OCI-LY1 (cell line): ENCODE results near the gene FTSJ1.

Experiments
- H2AFZ ChIP-seq: fragments of 200-600 bp; sonication (generic), shearing (Covaris generic); 2 replicates; pipeline ENCODE4 v1.6.0; 2014; ENCODE audit warnings: antibody characterized with exemption, mild to moderate bottlenecking, low read length
- H3F3A ChIP-seq: fragments of 200-600 bp; sonication (generic), shearing (Covaris generic); 2 replicates; pipeline ENCODE4 v1.6.0; 2014; ENCODE audit warnings: mild to moderate bottlenecking, antibody characterized with exemption, low read length, moderate library complexity; ENCODE audit not compliant: insufficient read depth
- H3K27ac ChIP-seq: fragments of 200-600 bp; sonication (generic); 2 replicates; pipeline ENCODE4 v1.5.1; 2014; ENCODE audit warnings: low read length, mixed run types, mild to moderate bottlenecking, low read depth; ENCODE audit not compliant: poor library complexity, severe bottlenecking
- H3K27me3 ChIP-seq: fragments of 200-600 bp; sonication (generic); 2 replicates; pipeline ENCODE4 v1.6.0; 2014; ENCODE audit warnings: antibody characterized with exemption, mild to moderate bottlenecking, low read length, moderate library complexity; ENCODE audit not compliant: insufficient read depth
- H3K36me3 ChIP-seq: fragments of 200-600 bp; sonication (generic); 2 replicates; pipeline ENCODE4 v1.6.1; 2014; ENCODE audit warnings: mild to moderate bottlenecking, antibody characterized with exemption, low read length, moderate library complexity, mixed read lengths; ENCODE audit not compliant: insufficient read depth
- H3K4me1 ChIP-seq: fragments of 200-600 bp; sonication (generic); 2 replicates; pipeline ENCODE4 v1.5.1; 2014; ENCODE audit warnings: mild to moderate bottlenecking, low read length, moderate library complexity; ENCODE audit not compliant: insufficient read depth, severe bottlenecking
- H3K4me2 ChIP-seq: fragments of 200-600 bp; sonication (generic), shearing (Covaris generic); 2 replicates; pipeline ENCODE4 v1.6.1; 2014; ENCODE audit warnings: low read length
- H3K4me3 ChIP-seq: fragments of 200-600 bp; sonication (generic); 2 replicates; pipeline ENCODE4 v1.5.1; 2014; ENCODE audit warnings: low read length, low read depth, mild to moderate bottlenecking, mixed read lengths; ENCODE audit not compliant: poor library complexity, severe bottlenecking
- H3K79me2 ChIP-seq: fragments of 200-600 bp; shearing (Covaris generic); 2 replicates; pipeline ENCODE4 v1.6.1; 2016; ENCODE audit warnings: mixed run types, low read length, mixed read lengths; ENCODE audit not compliant: insufficient read depth
- H3K9ac ChIP-seq: fragments of 200-600 bp; sonication (generic), shearing (Covaris generic); 2 replicates; pipeline ENCODE4 v1.6.1; 2014; ENCODE audit warnings: mild to moderate bottlenecking, low read length, mixed read lengths
- H3K9me2 ChIP-seq: fragments of 200-600 bp; sonication (generic), shearing (Covaris generic); 2 replicates; pipeline ENCODE4 v1.6.1; 2014; ENCODE audit warnings: low read depth, mild to moderate bottlenecking, low read length, mixed read lengths
- H3K9me3 ChIP-seq: fragments of 200-600 bp; shearing (Covaris generic); 2 replicates; pipeline ENCODE4 v1.6.1; 2014; ENCODE audit warnings: low read length, mixed read lengths
- H4K20me1 ChIP-seq: fragments of 200-600 bp; sonication (generic), shearing (Covaris generic); 2 replicates; pipeline ENCODE4 v1.6.0; 2016; ENCODE audit warnings: mild to moderate bottlenecking, low read length; ENCODE audit not compliant: insufficient read depth
- CTCF ChIP-seq: fragments of 200-600 bp; sonication (generic), shearing (Covaris generic); IDR thresholded peaks from 2 replicates; pipeline ENCODE4 v1.5.1; 2017; ENCODE audit warnings: mild to moderate bottlenecking, antibody characterized with exemption, low read length, moderate library complexity, mixed read lengths
- EZH2 ChIP-seq: fragments of 200-600 bp; sonication (generic), shearing (Covaris generic); IDR thresholded peaks from 2 replicates; pipeline ENCODE4 v1.8.0; 2017; ENCODE audit warnings: borderline replicate concordance, mixed run types, mild to moderate bottlenecking, antibody characterized with exemption, low read length, moderate library complexity, mixed read lengths

FTSJ1 gene

GRCh38 chrX:48473704-48473990 is 2.4 kb upstream of the FTSJ1 start:
- H2AFZ ChIP-seq, result no peak overlapping the region
- no peak overlapping the region for H3K4me3 ChIP-seq
- H3K27ac ChIP-seq, result no peak overlapping the region
- H3K4me1 ChIP-seq, result peaks cover 27% of the 10 kb centered on the region
- H3F3A ChIP-seq, result no peaks in the 10 kb centered on the region
- no peaks in the 10 kb centered on the region for H3K9me3 ChIP-seq
- no peaks in the 10 kb centered on the region for H3K36me3 ChIP-seq
- H3K9ac ChIP-seq, result no peak overlapping the region
- peaks cover 15% of the 10 kb centered on the region for H3K79me2 ChIP-seq
- TF ChIP-seq CTCF, result no peak
- no peaks in the 10 kb centered on the region for H3K27me3 ChIP-seq
- no peak overlapping the region for H3K4me2 ChIP-seq
- H3K9me2 ChIP-seq, result no peaks in the 10 kb centered on the region
- H4K20me1 ChIP-seq, result no peaks in the 10 kb centered on the region

- Histone ChIP-seq H3K36me3 (no peaks in the 10 kb centered on the region), H3K9me2 (no peaks in the 10 kb centered on the region), H4K20me1 (no peaks in the 10 kb centered on the region), H3F3A (no peaks in the 10 kb centered on the region), H3K27me3 (no peaks in the 10 kb centered on the region), H3K4me3 (no peak overlapping the region), H3K4me2 (no peak overlapping the region), H2AFZ (no peak overlapping the region), H3K4me1 (peaks cover 27% of the 10 kb centered on the region), H3K9me3 (no peaks in the 10 kb centered on the region), H3K27ac (no peak overlapping the region), H3K9ac (no peak overlapping the region), H3K79me2 (peaks cover 15% of the 10 kb centered on the region)
- TF ChIP-seq CTCF, result peak; percentile 10; the same call in 1 of the 2 replicates
- no peak for TF ChIP-seq EZH2
Observed at GRCh38 chrX:48474127-48474526, 1.9 kb upstream of the FTSJ1 start.

- Histone ChIP-seq H3K27ac (no peak overlapping the region), H3F3A (no peaks in the 10 kb centered on the region), H3K4me3 (peak overlapping the region; percentile 97), H3K4me2 (peak overlapping the region; percentile 95), H3K4me1 (peaks cover 25% of the 10 kb centered on the region), H3K9me3 (no peaks in the 10 kb centered on the region), H3K27me3 (no peaks in the 10 kb centered on the region), H3K9me2 (no peaks in the 10 kb centered on the region), H3K36me3 (0 out of 2 replicates have a peak, but pooled peaks cover 4% of the 10 kb centered on the region), H3K9ac (no peak overlapping the region; the same call in 1 of the 2 replicates), H4K20me1 (no peaks in the 10 kb centered on the region), H3K79me2 (peaks cover 15% of the 10 kb centered on the region), H2AFZ (no peak overlapping the region)
- TF ChIP-seq EZH2 (no peak), CTCF (no peak)
Observed at GRCh38 chrX:48474581-48474980, 1.4 kb upstream of the FTSJ1 start.
